ENCODE measurements around the gene SYNGR2. TPM values are rescaled to one million over a fixed set of nuclear protein-coding genes. Genes with fewer than 3 reads are reported as not detected.

Gene SYNGR2
- total and polyA plus RNA-seq, 9 of the 15 experiments (the other 6 are each of a cell fraction or from before 2014, with no cell fraction given), result 1.4 to 173 (median 87.8) TPM

- TF ChIP-seq REST (IDR thresholded peaks at IDR 0.05; ENCODE audit: borderline replicate concordance) (peak; percentile 40), REST (CRISPR knock-in tag; IDR thresholded peaks at IDR 0.05; ENCODE audit: low read depth) (no peak), EP400 (IDR thresholded peaks at IDR 0.05) (no peak), MAFK (IDR thresholded peaks at IDR 0.05; ENCODE audit: low read length) (no peak), C11orf30 (IDR thresholded peaks at IDR 0.05; ENCODE audit: low read depth) (peak; percentile 54; the same call in 1 of the 2 replicates)
These were observed 13.2 kb upstream of the SYNGR2 start (continued) for GRCh38 chr17:78154903-78155811.

Data from K562 (cell line).